GM10266 (cell line): Measurements from ENCODE around the gene ASPHD1.
"Not testable (repeated sequence)": the region's sequence is repeated elsewhere in the genome, so short reads cannot be mapped to it uniquely, and the experiment has no call there.

Source experiments
- DNase-seq: peaks from one replicate; pipeline ENCODE4 v3.0.0; 2012; ENCODE audit errors: extremely low spot score
- CTCF ChIP-seq: IDR thresholded peaks from 2 replicates; pipeline ENCODE4 v1.5.1; 2012; ENCODE audit warnings: mild to moderate bottlenecking, low read depth; ENCODE audit not compliant: control insufficient read depth, insufficient read depth; ENCODE audit errors: missing control alignments

Gene ASPHD1

GRCh38 chr16:29858974-29859373 lies 41.3 kb upstream of the ASPHD1 start:
- DNase-seq, result no peak
- TF ChIP-seq CTCF, result no peak

- TF ChIP-seq CTCF, result no peak
- DNase-seq, result no peak
Measured at GRCh38 chr16:29860218-29860617, 40.1 kb upstream of the ASPHD1 start.

- peak; percentile 21 for TF ChIP-seq CTCF
- no peak for DNase-seq
Measured at GRCh38 chr16:29862383-29862883, 37.9 kb upstream of the ASPHD1 start.

GRCh38 chr16:29862884-29863668 lies 37.2 kb upstream of the ASPHD1 start, which contains the start of gene CDIPT:
Gene CDIPT (minus strand): TSS chr16:29863226. CDS start chr16:29862857, 369 bp downstream.
- DNase-seq, result peak; percentile 96
- TF ChIP-seq CTCF, result peak; percentile 88

- no peak for DNase-seq
- TF ChIP-seq CTCF, result no peak
Measured at GRCh38 chr16:29863669-29863984, 36.7 kb upstream of the ASPHD1 start.

- no peak for TF ChIP-seq CTCF
- DNase-seq, result no peak
Measured at GRCh38 chr16:29864205-29864604, 36.1 kb upstream of the ASPHD1 start.

- no peak for DNase-seq
Measured at GRCh38 chr16:29868396-29869009, 31.8 kb upstream of the ASPHD1 start.

GRCh38 chr16:29869067-29869466 lies 31.2 kb upstream of the ASPHD1 start:
- DNase-seq, result not testable (repeated sequence)

More at GRCh38 chr16:29868396-29869009, 31.8 kb upstream of the ASPHD1 start:
- TF ChIP-seq CTCF, result no peak
